ENCODE results near the gene NPPB.
"Not testable (repeated sequence)": the region's sequence is repeated elsewhere in the genome, so short reads cannot be mapped to it uniquely, and the experiment has no call there.

Gene NPPB

GRCh38 chr1:11858613-11858967 lies at the start of gene NPPB:
Gene NPPB (minus strand): TSS chr1:11858945. CDS start chr1:11858833, 112 bp downstream.
- no peak for DNase-seq (ENCODE audit: low read depth)
- no peak for TF ChIP-seq CTCF (IDR thresholded peaks at IDR 0.05; ENCODE audit: control insufficient read depth, extremely low read depth, insufficient read depth)
- no peak within 1 kb of the TSS for H3K4me3 ChIP-seq (ENCODE audit: low read depth, low read length)

GRCh38 chr1:11908095-11908675 lies 49.4 kb upstream of the NPPB start:
- peak; percentile 96 for DNase-seq (ENCODE audit: low read depth)
- no peak for TF ChIP-seq CTCF (IDR thresholded peaks at IDR 0.05; ENCODE audit: control insufficient read depth, extremely low read depth, insufficient read depth)
- H3K4me3 ChIP-seq (ENCODE audit: low read depth, low read length): peak overlapping the region; percentile 59

GRCh38 chr1:11907275-11908094 lies 48.7 kb upstream of the NPPB start:
- peak; percentile 86 for DNase-seq (ENCODE audit: low read depth)
- H3K4me3 ChIP-seq (ENCODE audit: low read depth, low read length): peak overlapping the region; percentile 17; the same call in 1 of the 2 replicates
- peak; percentile 96 for TF ChIP-seq CTCF (IDR thresholded peaks at IDR 0.05; ENCODE audit: control insufficient read depth, extremely low read depth, insufficient read depth)

GRCh38 chr1:11906870-11907269 lies 48.1 kb upstream of the NPPB start:
- no peak for TF ChIP-seq CTCF (IDR thresholded peaks at IDR 0.05; ENCODE audit: control insufficient read depth, extremely low read depth, insufficient read depth)
- DNase-seq (ENCODE audit: low read depth): no peak
- H3K4me3 ChIP-seq (ENCODE audit: low read depth, low read length): no peak overlapping the region

- no peak for DNase-seq (ENCODE audit: low read depth)
- TF ChIP-seq CTCF (IDR thresholded peaks at IDR 0.05; ENCODE audit: control insufficient read depth, extremely low read depth, insufficient read depth): no peak
- H3K4me3 ChIP-seq (ENCODE audit: low read depth, low read length): no peak overlapping the region
Observed at GRCh38 chr1:11904978-11905377, 46.2 kb upstream of the NPPB start.

GRCh38 chr1:11904156-11904555 lies 45.4 kb upstream of the NPPB start:
- not testable (repeated sequence) for DNase-seq (ENCODE audit: low read depth); H3K4me3 ChIP-seq (ENCODE audit: low read depth, low read length)

GRCh38 chr1:11903210-11903609 lies 44.5 kb upstream of the NPPB start:
- no peak overlapping the region for H3K4me3 ChIP-seq (ENCODE audit: low read depth, low read length)
- no peak for TF ChIP-seq CTCF (IDR thresholded peaks at IDR 0.05; ENCODE audit: control insufficient read depth, extremely low read depth, insufficient read depth)
- no peak for DNase-seq (ENCODE audit: low read depth)

GRCh38 chr1:11901446-11901845 lies 42.7 kb upstream of the NPPB start:
- not testable (repeated sequence) for H3K4me3 ChIP-seq (ENCODE audit: low read depth, low read length); DNase-seq (ENCODE audit: low read depth)

All from LNCaP clone FGC (cell line).